GM12878 (cell line): ENCODE data around the gene SYK.

Source experiments
- BCL11A ChIP-seq: IDR thresholded peaks from 2 replicates; pipeline ENCODE4 v1.6.1; 2011; ENCODE audit warnings: low read depth, low read length
- CEBPB ChIP-seq, 2 experiments: fragments of 150-350 bp in 1 of 2; IDR thresholded peaks; 2 replicates each; pipeline ENCODE4 v1.6.1; 2012 to 2014; ENCODE audit warnings: low read depth in 2 of 2, low read length in 2 of 2, borderline replicate concordance in 1 of 2, inconsistent platforms in 1 of 2
- CTCF ChIP-seq, 3 experiments: IDR thresholded peaks in 2 of 3; conservative IDR thresholded peaks in 1 of 3; 2 replicates each; pipeline ENCODE4 v1.5.1; 2011; ENCODE audit warnings: low read depth in 3 of 3, low read length in 3 of 3, mild to moderate bottlenecking in 3 of 3, control low read depth in 2 of 3, moderate library complexity in 2 of 3, inconsistent platforms in 1 of 3, mixed read lengths in 1 of 3; ENCODE audit not compliant: control insufficient read depth in 2 of 3, insufficient read depth in 1 of 3; ENCODE audit errors: extremely low read depth in 1 of 3
- EGR1 ChIP-seq, 2 experiments: IDR thresholded peaks; 1 replicate in 1 of 2; 2 replicates in 1 of 2; pipeline ENCODE4 v1.6.1; 2011 to 2012; ENCODE audit warnings: low read depth in 2 of 2, low read length in 2 of 2, borderline replicate concordance in 1 of 2, mild to moderate bottlenecking in 1 of 2, moderate library complexity in 1 of 2
- FOXM1 ChIP-seq: IDR thresholded peaks from 2 replicates; pipeline ENCODE4 v1.6.1; 2012; ENCODE audit warnings: low read depth, mild to moderate bottlenecking, inconsistent platforms, low read length, moderate library complexity
- GATAD2B ChIP-seq: fragments of 450-650 bp; conservative IDR thresholded peaks from 2 replicates; pipeline ENCODE4 v1.6.1; 2017; ENCODE audit warnings: low read depth, mild to moderate bottlenecking, moderate library complexity
- MAX ChIP-seq: IDR thresholded peaks from 2 replicates; pipeline ENCODE4 v1.6.1; 2012; ENCODE audit warnings: low read depth, low read length, improper control_type of control experiment
- NFXL1 ChIP-seq: fragments of 450-650 bp; IDR thresholded peaks from 2 replicates; pipeline ENCODE4 v1.6.1; 2017; ENCODE audit warnings: antibody characterized with exemption, mild to moderate bottlenecking, borderline replicate concordance
- POLR2A ChIP-seq: IDR thresholded peaks from 2 replicates; pipeline ENCODE4 v1.6.1; 2011; ENCODE audit warnings: low read depth, mild to moderate bottlenecking, low read length
- POLR2AphosphoS5 ChIP-seq: IDR thresholded peaks from 2 replicates; pipeline ENCODE4 v1.6.1; 2011; ENCODE audit warnings: mild to moderate bottlenecking, low read length, inconsistent platforms
- RAD21 ChIP-seq: IDR thresholded peaks from 2 replicates; pipeline ENCODE4 v1.6.1; 2011; ENCODE audit warnings: mild to moderate bottlenecking, low read depth, low read length, moderate library complexity; ENCODE audit not compliant: insufficient read depth
- REST ChIP-seq: IDR thresholded peaks from 2 replicates; pipeline ENCODE4 v1.6.1; 2012; ENCODE audit warnings: mild to moderate bottlenecking, low read depth, low read length
- USF1 ChIP-seq: IDR thresholded peaks from 2 replicates; pipeline ENCODE4 v1.6.1; 2011; ENCODE audit warnings: borderline replicate concordance, low read depth, mild to moderate bottlenecking, moderate library complexity, mixed read lengths, low read length; ENCODE audit not compliant: insufficient read depth; ENCODE audit errors: extremely low read length

GRCh38 chr9:90894986-90895687 lies 93.5 kb downstream of the SYK start:
- TF ChIP-seq USF1: no peak
- no peak; the same call in 1 of the 2 replicates for TF ChIP-seq RAD21
- peak; percentile 23 to 56 (median 53); a peak in 5 of 6 replicates for TF ChIP-seq CTCF (IDR thresholded peaks at IDR 0.05 in 2 of 3, conservative IDR thresholded peaks at IDR 0.05 in 1 of 3; ENCODE audit: control insufficient read depth in 2 of 3, extremely low read depth in 1 of 3, insufficient read depth in 1 of 3, low read depth in 3 of 3, low read length in 3 of 3)
- no peak for TF ChIP-seq REST
- no peak for TF ChIP-seq MAX
- TF ChIP-seq POLR2A: no peak
- TF ChIP-seq NFXL1: no peak
- TF ChIP-seq EGR1 (IDR thresholded peaks at IDR 0.05; ENCODE audit: borderline replicate concordance in 1 of 2, low read depth in 2 of 2, low read length in 2 of 2): no peak
- no peak for TF ChIP-seq FOXM1
- TF ChIP-seq POLR2AphosphoS5: no peak
- TF ChIP-seq GATAD2B: no peak
- no peak for TF ChIP-seq CEBPB (IDR thresholded peaks at IDR 0.05; ENCODE audit: borderline replicate concordance in 1 of 2, low read depth in 2 of 2, low read length in 2 of 2)
- TF ChIP-seq BCL11A: no peak
